HL-60 (cell line): Measurements from ENCODE around the gene ALDH3B1.

ENCODE experiments used
- DNase-seq, 2 experiments: peaks; one replicate each; pipeline ENCODE4 v3.0.0-alpha.2; 2010 to 2020; ENCODE audit warnings: low read depth in 1 of 2, low spot score in 1 of 2
- H3K27ac ChIP-seq: fragments of 250-450 bp; sonication (Bioruptor Pico); replicated peaks from 2 replicates; pipeline ENCODE4 v1.5.1; 2020; ENCODE audit warnings: mild to moderate bottlenecking, moderate library complexity
- H3K27me3 ChIP-seq: fragments of 250-450 bp; sonication (Bioruptor Pico); 2 replicates; pipeline ENCODE4 v1.5.1; 2021; ENCODE audit warnings: mild to moderate bottlenecking, moderate library complexity; ENCODE audit not compliant: insufficient read depth, poor library complexity, severe bottlenecking
- H3K4me3 ChIP-seq: replicated peaks from 2 replicates; pipeline ENCODE4 v1.5.1; 2011; ENCODE audit warnings: mild to moderate bottlenecking, control low read depth, low read length; ENCODE audit not compliant: insufficient read depth
- GABPA ChIP-seq: IDR thresholded peaks from 2 replicates; pipeline ENCODE4 v1.6.1; 2012; ENCODE audit warnings: low read depth
- POLR2AphosphoS5 ChIP-seq: IDR thresholded peaks from 2 replicates; pipeline ENCODE4 v1.6.1; 2012; ENCODE audit warnings: low read depth
- REST ChIP-seq: IDR thresholded peaks from 2 replicates; pipeline ENCODE4 v1.6.1; 2012; ENCODE audit warnings: low read depth; ENCODE audit not compliant: insufficient replicate concordance
- SPI1 ChIP-seq: IDR thresholded peaks from 2 replicates; pipeline ENCODE4 v1.6.1; 2012; ENCODE audit warnings: low read depth, mild to moderate bottlenecking, borderline replicate concordance
- TF ChIP-seq, protein P1 (sequence below): IDR thresholded peaks from one replicate; pipeline ENCODE4 v1.5.1; 2011; ENCODE audit warnings: low read length, control low read depth, inconsistent platforms; ENCODE audit not compliant: insufficient read depth

The ALDH3B1 gene

GRCh38 chr11:68012843-68013610 lies 2.9 kb downstream of the ALDH3B1 start:
- DNase-seq, result no peak
- Histone ChIP-seq H3K27me3 (no peaks in the 10 kb centered on the region), H3K4me3 (no peak overlapping the region), H3K27ac (0 out of 2 replicates have a peak overlapping the region, but pooled peaks have one; percentile 6)
- no peak for TF ChIP-seq GABPA
- TF ChIP-seq, protein P1, sequence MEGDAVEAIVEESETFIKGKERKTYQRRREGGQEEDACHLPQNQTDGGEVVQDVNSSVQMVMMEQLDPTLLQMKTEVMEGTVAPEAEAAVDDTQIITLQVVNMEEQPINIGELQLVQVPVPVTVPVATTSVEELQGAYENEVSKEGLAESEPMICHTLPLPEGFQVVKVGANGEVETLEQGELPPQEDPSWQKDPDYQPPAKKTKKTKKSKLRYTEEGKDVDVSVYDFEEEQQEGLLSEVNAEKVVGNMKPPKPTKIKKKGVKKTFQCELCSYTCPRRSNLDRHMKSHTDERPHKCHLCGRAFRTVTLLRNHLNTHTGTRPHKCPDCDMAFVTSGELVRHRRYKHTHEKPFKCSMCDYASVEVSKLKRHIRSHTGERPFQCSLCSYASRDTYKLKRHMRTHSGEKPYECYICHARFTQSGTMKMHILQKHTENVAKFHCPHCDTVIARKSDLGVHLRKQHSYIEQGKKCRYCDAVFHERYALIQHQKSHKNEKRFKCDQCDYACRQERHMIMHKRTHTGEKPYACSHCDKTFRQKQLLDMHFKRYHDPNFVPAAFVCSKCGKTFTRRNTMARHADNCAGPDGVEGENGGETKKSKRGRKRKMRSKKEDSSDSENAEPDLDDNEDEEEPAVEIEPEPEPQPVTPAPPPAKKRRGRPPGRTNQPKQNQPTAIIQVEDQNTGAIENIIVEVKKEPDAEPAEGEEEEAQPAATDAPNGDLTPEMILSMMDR, result no peak
- TF ChIP-seq SPI1, result no peak
- TF ChIP-seq REST, result no peak
- no peak for TF ChIP-seq POLR2AphosphoS5

DNA sequence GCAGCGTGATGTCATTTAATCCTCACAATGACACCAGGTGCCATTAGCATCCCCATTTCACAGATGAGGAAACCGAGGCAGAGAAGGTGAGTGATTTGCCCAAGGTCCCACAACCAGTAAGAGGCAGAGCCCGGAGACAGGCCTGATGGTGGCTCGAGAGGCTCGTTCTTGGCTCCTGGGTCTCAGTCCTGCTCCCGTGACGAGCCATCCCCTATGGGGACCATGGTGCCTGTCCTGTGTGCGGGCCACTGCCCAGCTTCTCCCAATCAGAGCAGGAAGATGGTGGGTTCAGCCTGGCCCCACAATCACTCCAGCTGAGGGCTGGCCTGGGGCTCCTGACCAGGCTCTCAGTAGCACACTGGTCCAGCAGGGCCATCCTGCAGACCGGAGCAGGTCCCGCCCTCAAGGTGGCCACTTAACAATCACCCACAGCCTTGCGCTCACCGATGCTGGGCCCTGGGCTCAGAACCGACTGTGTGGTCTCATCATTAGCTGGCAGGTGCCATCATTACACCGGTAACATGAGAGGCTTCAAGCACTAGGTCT lies 3.6 kb downstream of the ALDH3B1 start:
- no peak overlapping the region for H3K27ac ChIP-seq
- no peak overlapping the region for H3K4me3 ChIP-seq
- TF ChIP-seq REST (no peak), GABPA (no peak), SPI1 (no peak), POLR2AphosphoS5 (no peak)
- TF ChIP-seq, protein P1, result no peak
- no peak for DNase-seq
- no peaks in the 10 kb centered on the region for H3K27me3 ChIP-seq

DNA sequence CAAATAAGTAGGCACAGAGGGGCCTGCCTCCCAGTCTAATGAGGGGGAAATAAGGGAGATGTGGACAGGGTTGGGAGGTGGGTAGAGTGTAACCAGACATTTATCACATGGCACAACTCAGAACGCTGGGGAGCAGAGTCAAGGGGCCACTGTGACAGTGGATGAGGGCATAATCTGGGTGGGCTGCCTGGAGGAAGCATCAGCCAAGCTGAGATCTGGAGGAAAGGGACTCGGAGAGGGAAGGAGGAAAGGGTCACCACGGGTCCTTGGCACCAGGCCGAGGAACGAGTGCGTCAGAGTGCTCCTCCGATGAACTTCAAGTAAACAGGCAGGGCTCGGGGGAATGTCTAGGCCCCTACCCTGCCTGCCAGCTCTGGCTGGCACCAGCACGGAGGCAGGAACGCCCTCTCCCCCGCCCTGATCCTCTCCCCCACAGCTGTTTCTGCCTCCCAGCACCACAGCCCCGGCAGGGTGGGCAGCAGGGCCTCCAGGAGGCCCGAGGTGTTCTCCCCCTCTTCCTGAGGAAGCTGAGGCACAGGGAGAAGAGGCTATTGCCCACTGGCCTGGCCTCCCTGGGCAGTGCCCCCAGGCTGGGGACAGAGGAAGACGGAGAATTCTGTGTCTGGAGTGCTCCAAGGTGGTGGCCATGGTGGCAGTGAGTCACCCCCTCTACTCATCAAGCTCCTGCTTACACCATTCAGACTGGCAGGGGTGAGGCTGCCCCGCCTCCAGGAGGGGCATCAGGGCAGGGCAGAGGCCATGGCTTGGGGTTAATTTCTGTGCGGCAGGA lies 4.2 kb downstream of the ALDH3B1 start:
- Histone ChIP-seq H3K4me3 (no peak overlapping the region), H3K27me3 (no peaks in the 10 kb centered on the region), H3K27ac (no peak overlapping the region)
- DNase-seq, result peak in 1 of 2 experiments; percentile 33
- TF ChIP-seq POLR2AphosphoS5 (no peak; the same call in 1 of the 2 replicates), SPI1 (no peak), REST (no peak), GABPA (no peak)
- TF ChIP-seq, protein P1, result no peak
